Measurements from ENCODE around the gene RXRA.

DNA sequence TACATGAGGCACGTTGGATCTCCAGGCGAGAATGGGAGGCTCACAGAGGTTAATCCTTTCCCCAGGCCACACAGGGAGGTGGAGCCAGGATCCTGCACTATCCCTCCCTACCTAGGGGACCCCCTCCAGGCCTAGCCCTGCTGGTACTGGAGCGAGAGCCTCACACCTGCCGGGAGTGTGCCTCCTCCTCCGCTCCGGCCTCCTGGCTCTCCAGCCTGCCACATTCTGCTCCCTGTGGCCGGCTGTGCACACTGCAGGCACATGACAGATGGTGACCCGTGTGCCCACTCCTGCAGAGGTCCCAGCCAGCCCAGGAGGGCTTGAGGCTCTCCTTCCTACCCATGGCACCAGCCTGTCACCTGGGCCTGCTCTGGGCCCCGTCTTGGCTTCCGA lies 93.4 kb downstream of the RXRA start:
- TF ChIP-seq CTCF (IDR thresholded peaks at IDR 0.05; ENCODE audit: insufficient read depth, low read length) = no peak
- no peak for TF ChIP-seq GABPA (IDR thresholded peaks at IDR 0.05; ENCODE audit: low read depth)
